HCT116 (cell line): Measurements from ENCODE around the gene MEPCE. TPM values are rescaled to one million over a fixed set of nuclear protein-coding genes. Genes with fewer than 3 reads are reported as not detected.
A peak's percentile ranks its signal among the peaks of the same experiment; 100 is the strongest.

Experiments used
- ATAC-seq: fragments of 200-7000 bp; cut with Tn5 transposase; 2 replicates; pipeline ENCODE4 v1.9.1; 2020; ENCODE audit warnings: mild to moderate bottlenecking, moderate library complexity
- BruUV-seq: library from RNA; stranded (reverse); fragments of 400-500 nt; replicated peaks from 2 replicates; lab custom pipeline; 2021; lab: Mats Ljungman, UMichigan
- CTCF ChIA-PET: fragments of 300-600 bp; sonication (Branson Sonifier 250); formaldehyde crosslinking; loops from one replicate; lab custom pipeline; 2021; ENCODE audit warnings: antibody characterized with exemption; lab: Charles Lee
- POLR2A ChIA-PET: fragments of 300-600, 350-600 bp; sonication (Branson Sonifier 250); formaldehyde crosslinking; loops from one replicate; lab custom pipeline; 2021; ENCODE audit warnings: antibody characterized with exemption; lab: Charles Lee
- RAD21 ChIA-PET, 2 experiments: fragments of 300-600 bp; sonication (Branson Sonifier 250); formaldehyde crosslinking; loops; one replicate each; lab custom pipeline; 2023; ENCODE audit warnings: low total read pairs in 2 of 2; ENCODE audit not compliant: uncharacterized antibody in 2 of 2, unreplicated experiment in 2 of 2, low non-redundant PET in 1 of 2; lab: Charles Lee
- DNase-seq: peaks from one replicate; pipeline ENCODE4 v3.0.0-alpha.2; 2010; ENCODE audit warnings: low read depth, low spot score
- H2AFZ ChIP-seq: fragments of 200-600 bp; shearing (Covaris generic), sonication (generic); 2 replicates; pipeline ENCODE4 v1.6.1; 2017; ENCODE audit warnings: low read depth, mixed run types, mixed read lengths, antibody characterized with exemption, low read length; ENCODE audit not compliant: poor library complexity, severe bottlenecking
- H3K27ac ChIP-seq: 2 replicates; pipeline ENCODE4 v1.5.1; 2012; ENCODE audit warnings: low read depth, low read length
- H3K27me3 ChIP-seq: fragments of 200-600 bp; sonication (generic); 2 replicates; pipeline ENCODE4 v1.6.1; 2016; ENCODE audit warnings: mixed run types, low read length, mixed read lengths; ENCODE audit not compliant: insufficient read depth
- H3K36me3 ChIP-seq, 2 experiments: fragments of 200-500 bp in 1 of 2; fragments of 200-600 bp in 1 of 2; sonication (Bioruptor generic) in 1 of 2; sonication (generic) in 1 of 2; 2 replicates each; pipeline versions ENCODE4 v1.5.1 to v1.6.1; 2014 to 2016; ENCODE audit warnings: low read length in 2 of 2, inconsistent platforms in 1 of 2, mixed read lengths in 1 of 2, mixed run types in 1 of 2; ENCODE audit not compliant: insufficient read depth in 2 of 2, control insufficient read depth in 1 of 2
- H3K4me1 ChIP-seq, 2 experiments: fragments of 200-600 bp in 1 of 2; sonication (generic) in 1 of 2; 2 replicates each; pipeline versions ENCODE4 v1.5.1 to v1.6.1; 2012 to 2017; ENCODE audit warnings: low read length in 2 of 2, inconsistent platforms in 1 of 2, mild to moderate bottlenecking in 1 of 2, mixed read lengths in 1 of 2, mixed run types in 1 of 2, moderate library complexity in 1 of 2; ENCODE audit not compliant: insufficient read depth in 2 of 2, control insufficient read depth in 1 of 2
- H3K4me2 ChIP-seq: fragments of 200-600 bp; sonication (generic); 2 replicates; pipeline ENCODE4 v1.6.1; 2017; ENCODE audit warnings: mixed run types, low read length, mixed read lengths
- H3K4me3 ChIP-seq, 2 experiments: fragments of 200-600 bp in 1 of 2; sonication (generic) in 1 of 2; replicated peaks in 1 of 2; 2 replicates each; pipeline ENCODE4 v1.5.1; 2011 to 2016; ENCODE audit warnings: low read length in 2 of 2, control low read depth in 1 of 2, low read depth in 1 of 2, mild to moderate bottlenecking in 1 of 2, mixed read lengths in 1 of 2, mixed run types in 1 of 2
- H3K79me2 ChIP-seq: fragments of 200-600 bp; sonication (generic); 2 replicates; pipeline ENCODE4 v1.6.1; 2017; ENCODE audit warnings: mild to moderate bottlenecking, mixed run types, low read length, moderate library complexity, mixed read lengths; ENCODE audit not compliant: insufficient read depth
- H3K9ac ChIP-seq: fragments of 200-600 bp; sonication (generic); 2 replicates; pipeline ENCODE4 v1.6.1; 2016; ENCODE audit warnings: low read length, mixed read lengths
- H3K9me2 ChIP-seq: fragments of 200-600 bp; sonication (generic), shearing (Covaris generic); 2 replicates; pipeline ENCODE4 v1.6.1; 2017; ENCODE audit warnings: mixed run types, mild to moderate bottlenecking, moderate library complexity; ENCODE audit not compliant: insufficient read depth
- H3K9me3 ChIP-seq, 2 experiments: fragments of 200-500 bp in 1 of 2; fragments of 200-600 bp in 1 of 2; sonication (Bioruptor generic) in 1 of 2; sonication (generic) in 1 of 2; 2 replicates each; pipeline ENCODE4 v1.6.1; 2014 to 2017; ENCODE audit warnings: low read length in 2 of 2, mixed read lengths in 2 of 2, inconsistent platforms in 1 of 2, low read depth in 1 of 2, mild to moderate bottlenecking in 1 of 2, mixed run types in 1 of 2, moderate library complexity in 1 of 2; ENCODE audit not compliant: control insufficient read depth in 1 of 2, insufficient read depth in 1 of 2
- H4K20me1 ChIP-seq: fragments of 200-600 bp; sonication (generic), shearing (Covaris generic); 2 replicates; pipeline ENCODE4 v1.6.1; 2017; ENCODE audit warnings: mixed run types, mild to moderate bottlenecking, moderate library complexity; ENCODE audit not compliant: insufficient read depth
- CBX3 ChIP-seq: IDR thresholded peaks from 2 replicates; pipeline ENCODE4 v1.6.1; 2012; ENCODE audit warnings: low read depth
- CEBPB ChIP-seq: IDR thresholded peaks from 2 replicates; pipeline ENCODE4 v1.6.1; 2012; ENCODE audit warnings: low read depth
- EGR1 ChIP-seq: IDR thresholded peaks from 2 replicates; pipeline ENCODE4 v1.6.1; 2012; ENCODE audit warnings: low read depth
- ELF1 ChIP-seq: IDR thresholded peaks from 2 replicates; pipeline ENCODE4 v1.6.1; 2012; ENCODE audit warnings: low read depth, borderline replicate concordance
- EZH2 ChIP-seq: fragments of 200-600 bp; sonication (generic); IDR thresholded peaks from 2 replicates; pipeline ENCODE4 v1.6.1; 2017; ENCODE audit warnings: antibody characterized with exemption, mixed run types
- EZH2phosphoT487 ChIP-seq: fragments of 200-600 bp; IDR thresholded peaks from 2 replicates; pipeline ENCODE4 v1.6.1; 2018; ENCODE audit warnings: antibody characterized with exemption, borderline replicate concordance
- JUND ChIP-seq: IDR thresholded peaks from 2 replicates; pipeline ENCODE4 v1.6.1; 2012
- RAD21 ChIP-seq: IDR thresholded peaks from 2 replicates; pipeline ENCODE4 v1.6.1; 2012; ENCODE audit warnings: low read depth, mild to moderate bottlenecking
- REST ChIP-seq: IDR thresholded peaks from 2 replicates; pipeline ENCODE4 v1.6.1; 2012; ENCODE audit warnings: low read depth
- SP1 ChIP-seq: IDR thresholded peaks from 2 replicates; pipeline ENCODE4 v1.6.1; 2012; ENCODE audit warnings: low read depth
- YY1 ChIP-seq: IDR thresholded peaks from 2 replicates; pipeline ENCODE4 v1.6.1; 2011; ENCODE audit warnings: low read length, low read depth, moderate library complexity, mild to moderate bottlenecking; ENCODE audit not compliant: insufficient replicate concordance; ENCODE audit errors: extremely low read depth
- ZBTB33 ChIP-seq: IDR thresholded peaks from 2 replicates; pipeline ENCODE4 v1.6.1; 2011; ENCODE audit warnings: mild to moderate bottlenecking, low read length, moderate library complexity; ENCODE audit not compliant: insufficient replicate concordance; ENCODE audit errors: extremely low read depth
- intact Hi-C: fragments of 100-400 bp; cut with micrococcal nuclease; formaldehyde crosslinking; loops from 2 replicates; pipeline ENCODE4 v1.10.0; 2022
- total RNA-seq: library from RNA; stranded (reverse); gene quantifications from one replicate; pipeline ENCODE4 v1.2.1, GENCODE V29; 2021; ENCODE audit not compliant: unreplicated experiment

The MEPCE gene
- total RNA-seq, 1 experiment from 2014 or later = 44.4 TPM

- TF ChIP-seq ELF1 (no peak), RAD21 (no peak), EZH2phosphoT487 (no peak), ZBTB33 (no peak), CEBPB (no peak), EZH2 (no peak), SP1 (no peak), JUND (no peak), YY1 (no peak), REST (no peak), EGR1 (no peak), CBX3 (no peak)
- POLR2A ChIA-PET = no interaction called here
- RAD21 ChIA-PET = no interaction called here
- Histone ChIP-seq H3K79me2 (peaks cover 62% of the 10 kb centered on the region), H3K9me3 (no peaks in the 10 kb centered on the region), H3K9ac (peak overlapping the region; percentile 89; the same call in 1 of the 2 replicates), H3K4me2 (peak overlapping the region; percentile 89; the same call in 1 of the 2 replicates), H3K36me3 (peaks cover 5 to 39% of the 10 kb centered on the region in 2 experiments; a peak in 2 of 4 replicates), H3K4me1 (peaks cover 0 to 65% of the 10 kb centered on the region in 2 experiments), H3K27me3 (no peaks in the 10 kb centered on the region), H4K20me1 (no peaks in the 10 kb centered on the region), H3K9me2 (no peaks in the 10 kb centered on the region), H3K27ac (peak overlapping the region; percentile 99; the same call in 1 of the 2 replicates), H3K4me3 (peak overlapping the region in 1 of 2 experiments; percentile 85; a peak in 2 of 4 replicates), H2AFZ (no peak overlapping the region)
- ATAC-seq (no peak), DNase-seq (no peak)
- intact Hi-C loops = no loop called here
- no TSS peak for BruUV-seq
- CTCF ChIA-PET = no interaction called here
These were observed 1.7 kb downstream of the MEPCE start for GRCh38 chr7:100431286-100431735.
